Lung (tissue), 12 donors: Measurements from ENCODE around the gene HOTAIR. TPM values are rescaled to one million over a fixed set of nuclear protein-coding genes. Genes with fewer than 3 reads are reported as not detected.

Experiments
- ATAC-seq: fragments of 200-7000 bp; cut with Tn5 transposase; one replicate; pipeline ENCODE4 v1.9.1; 2020; ENCODE audit warnings: moderate number of reproducible peaks; ENCODE audit not compliant: insufficient read depth, low FRiP score
- DNase-seq, 3 donors: peaks; one replicate each; pipeline ENCODE4 v3.0.0-alpha.2; 2013 to 2017
- H3K27ac ChIP-seq, 2 donors: one replicate each; pipeline ENCODE4 v1.5.1; 2013; ENCODE audit warnings: mild to moderate bottlenecking in 2 of 2, moderate library complexity in 2 of 2, control low read depth in 1 of 2, inconsistent platforms in 1 of 2, low read depth in 1 of 2, low read length in 1 of 2
- H3K27me3 ChIP-seq, 3 donors: one replicate each; pipeline ENCODE4 v1.5.1; 2013; ENCODE audit warnings: low read length in 2 of 3; ENCODE audit not compliant: control insufficient read depth in 3 of 3, insufficient read depth in 3 of 3
- H3K36me3 ChIP-seq, 4 donors: one replicate each; pipeline ENCODE4 v1.5.1; 2013; ENCODE audit warnings: low read length in 4 of 4, mild to moderate bottlenecking in 1 of 4, moderate library complexity in 1 of 4; ENCODE audit not compliant: control insufficient read depth in 4 of 4, insufficient read depth in 4 of 4
- H3K4me1 ChIP-seq, 5 donors: one replicate each; pipeline ENCODE4 v1.5.1; 2013; ENCODE audit warnings: low read length in 5 of 5, mild to moderate bottlenecking in 2 of 5, moderate library complexity in 1 of 5; ENCODE audit not compliant: control insufficient read depth in 5 of 5, insufficient read depth in 5 of 5
- H3K4me3 ChIP-seq: one replicate; pipeline ENCODE4 v1.5.1; 2013; ENCODE audit warnings: mild to moderate bottlenecking, control low read depth, moderate library complexity
- H3K9ac ChIP-seq, 2 donors: one replicate each; pipeline ENCODE4 v1.5.1; 2013; ENCODE audit warnings: low read length in 2 of 2, control low read depth in 1 of 2; ENCODE audit not compliant: insufficient read depth in 1 of 2
- H3K9me3 ChIP-seq, 4 donors: one replicate each; pipeline ENCODE4 v1.5.1; 2013; ENCODE audit warnings: low read length in 3 of 4, mild to moderate bottlenecking in 1 of 4, moderate library complexity in 1 of 4; ENCODE audit not compliant: control insufficient read depth in 4 of 4, insufficient read depth in 3 of 4
- CTCF ChIP-seq: IDR thresholded peaks from 2 replicates; pipeline ENCODE4 v1.5.1; 2012; ENCODE audit warnings: mild to moderate bottlenecking; ENCODE audit errors: control extremely low read depth, extremely low read depth
- WGBS, 2 donors: extraction: QIAGEN DNeasy Blood & Tissue Kit; methylation state at CpG; one replicate each; pipeline ENCODE4 v1.1.7; 2013; 5-methylcytosine and 5-hydroxymethylcytosine counted together
- polyA plus RNA-seq, 2 donors: library from polyadenylated mRNA; stranded (reverse); fragments of 200-250 nt; gene quantifications; one replicate each; pipeline ENCODE4 v1.2.1, GENCODE V29; 2013
- total RNA-seq, 2 donors: library from RNA; depleted of rRNA in 1 of 2; stranded (reverse); fragments of >200 nt in 1 of 2; gene quantifications; one replicate each; pipeline ENCODE4 v1.2.1, GENCODE V29; 2014 to 2021
- donor health status: control.
- donor health status: control.
- donor health status: Bipolar disorder and iron deficiency.
- donor health status: healthy.
- donor health status: DM: yes; HTN: yes; CAD: no.

Gene HOTAIR
- total and polyA plus RNA-seq, 4 donors = 0.15 TPM; not detected in 3

DNA sequence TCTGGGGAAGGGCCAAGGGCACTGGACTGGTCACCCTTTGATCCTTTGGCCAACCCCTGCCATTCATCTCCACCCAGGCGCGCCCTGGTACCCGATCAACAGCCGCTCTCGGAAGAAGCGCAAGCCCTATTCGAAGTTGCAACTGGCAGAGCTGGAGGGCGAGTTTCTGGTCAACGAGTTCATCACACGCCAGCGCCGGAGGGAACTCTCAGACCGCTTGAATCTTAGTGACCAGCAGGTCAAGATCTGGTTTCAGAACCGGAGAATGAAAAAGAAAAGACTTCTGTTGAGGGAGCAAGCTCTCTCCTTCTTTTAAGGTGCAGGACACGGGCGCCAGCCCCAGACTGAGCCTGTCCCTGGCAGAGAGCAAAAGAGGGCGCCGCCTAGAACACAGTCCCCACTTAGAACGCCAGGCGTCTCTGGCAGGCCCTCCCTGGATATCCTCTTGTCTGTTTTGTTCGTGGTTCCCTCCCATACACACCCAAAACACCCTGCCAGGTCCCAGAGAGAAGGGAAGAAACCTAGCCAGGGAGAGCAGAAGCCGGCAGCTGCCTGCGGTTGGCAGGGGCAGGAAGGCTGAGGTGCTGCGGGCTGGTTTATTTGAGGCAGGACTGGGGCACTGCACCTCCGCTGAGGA is 18.4 kb downstream of the HOTAIR start:
- H3K27me3 ChIP-seq = peaks cover 16 to 96% (median 94%) of the 10 kb centered on the region in 3 donors
- 6 to 8% methylated on average over 25 of the region's 25 CpGs for WGBS, 2 donors

GRCh38 chr12:53955776-53956250 is 18.9 kb downstream of the HOTAIR start:
- Histone ChIP-seq H3K9ac (no peak overlapping the region), H3K4me3 (no peak overlapping the region), H3K27ac (no peak overlapping the region), H3K36me3 (no peaks in the 10 kb centered on the region), H3K27me3 (peaks cover 18 to 97% (median 96%) of the 10 kb centered on the region in 3 donors), H3K4me1 (peaks cover 0 to 2% (median 0%) of the 10 kb centered on the region in 5 donors), H3K9me3 (peaks cover 0 to 12% (median 0%) of the 10 kb centered on the region in 4 donors)
- DNase-seq (no peak), ATAC-seq (no peak)
- WGBS, 2 donors = 8 to 11% methylated on average over 10 of the region's 10 CpGs
- no peak for TF ChIP-seq CTCF

More for the DNA sequence above, 18.4 kb downstream of the HOTAIR start:
- TF ChIP-seq CTCF = no peak
- H3K27ac ChIP-seq = no peak overlapping the region
- peaks cover 0 to 12% (median 0%) of the 10 kb centered on the region in 4 donors for H3K9me3 ChIP-seq
- ATAC-seq (no peak), DNase-seq (no peak)
- no peak overlapping the region for H3K4me3 ChIP-seq
- no peaks in the 10 kb centered on the region for H3K36me3 ChIP-seq
- H3K4me1 ChIP-seq = peaks cover 0 to 6% (median 0%) of the 10 kb centered on the region in 5 donors
- H3K9ac ChIP-seq = no peak overlapping the region

DNA sequence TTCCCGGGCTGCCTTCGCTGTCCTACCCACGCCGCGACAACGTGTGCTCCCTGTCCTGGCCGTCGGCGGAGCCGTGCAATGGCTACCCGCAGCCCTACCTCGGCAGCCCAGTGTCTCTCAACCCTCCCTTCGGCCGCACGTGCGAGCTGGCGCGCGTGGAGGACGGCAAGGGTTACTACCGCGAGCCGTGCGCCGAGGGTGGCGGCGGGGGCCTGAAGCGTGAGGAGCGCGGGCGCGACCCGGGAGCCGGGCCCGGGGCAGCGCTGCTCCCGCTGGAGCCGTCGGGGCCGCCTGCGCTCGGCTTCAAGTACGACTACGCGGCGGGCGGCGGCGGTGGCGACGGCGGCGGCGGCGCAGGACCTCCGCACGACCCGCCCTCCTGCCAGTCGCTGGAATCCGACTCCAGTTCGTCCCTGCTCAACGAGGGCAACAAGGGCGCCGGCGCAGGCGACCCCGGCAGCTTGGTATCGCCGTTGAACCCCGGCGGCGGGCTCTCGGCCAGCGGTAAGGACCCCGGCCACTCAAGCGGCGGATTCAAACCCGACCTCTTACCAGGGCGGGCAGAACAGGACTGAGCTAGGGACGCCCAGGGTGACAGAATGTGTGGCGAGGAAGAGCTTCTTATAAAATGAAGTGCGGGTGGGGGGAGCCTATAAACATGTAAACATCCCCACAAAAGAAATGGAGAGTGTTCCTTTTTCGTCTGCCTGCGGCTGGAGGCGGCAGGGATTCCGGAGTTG is 19.5 kb downstream of the HOTAIR start:
- Histone ChIP-seq H3K9ac (no peak overlapping the region), H3K4me3 (no peak overlapping the region)

More for the DNA sequence above, 19.5 kb downstream of the HOTAIR start:
- no peak for TF ChIP-seq CTCF
- Histone ChIP-seq H3K4me1 (peaks cover 0 to 2% (median 0%) of the 10 kb centered on the region in 5 donors), H3K36me3 (no peaks in the 10 kb centered on the region), H3K27me3 (peaks cover 19 to 97% (median 96%) of the 10 kb centered on the region in 3 donors), H3K9me3 (peaks cover 0 to 12% (median 0%) of the 10 kb centered on the region in 4 donors), H3K27ac (no peak overlapping the region)
- WGBS, 2 donors = 5 to 6% methylated on average over 86 of the region's 86 CpGs
- DNase-seq = no peak
- ATAC-seq = no peak
